ENCODE results near the gene TCF4.

Gene TCF4

GRCh38 chr18:55539240-55539639, 48.8 kb downstream of the TCF4 start:
- DNase-seq, result no peak
- no peaks in the 10 kb centered on the region for H3K9me3 ChIP-seq (ENCODE audit: severe bottlenecking)
- no peak overlapping the region for H3K4me3 ChIP-seq (ENCODE audit: low read depth, low read length)
- no peaks in the 10 kb centered on the region for H3K27me3 ChIP-seq (ENCODE audit: insufficient read depth, low read depth, severe bottlenecking)
- no peak for TF ChIP-seq CTCF (IDR thresholded peaks at IDR 0.05; ENCODE audit: low read depth, low read length)
- no peaks in the 10 kb centered on the region for H3K36me3 ChIP-seq
- H3K27ac ChIP-seq, result no peak overlapping the region

GRCh38 chr18:55534996-55535395, 53.0 kb downstream of the TCF4 start:
- Histone ChIP-seq H3K27me3 (ENCODE audit: insufficient read depth, low read depth, severe bottlenecking) (no peaks in the 10 kb centered on the region), H3K36me3 (no peaks in the 10 kb centered on the region), H3K27ac (no peak overlapping the region), H3K9me3 (ENCODE audit: severe bottlenecking) (no peaks in the 10 kb centered on the region), H3K4me3 (ENCODE audit: low read depth, low read length) (no peak overlapping the region)
- DNase-seq, result no peak
- TF ChIP-seq CTCF (IDR thresholded peaks at IDR 0.05; ENCODE audit: low read depth, low read length), result no peak

- H3K36me3 ChIP-seq, result no peaks in the 10 kb centered on the region
- no peaks in the 10 kb centered on the region for H3K27me3 ChIP-seq (ENCODE audit: insufficient read depth, low read depth, severe bottlenecking)
- DNase-seq, result no peak
- H3K27ac ChIP-seq, result no peak overlapping the region
- H3K4me3 ChIP-seq (ENCODE audit: low read depth, low read length), result no peak overlapping the region
- H3K9me3 ChIP-seq (ENCODE audit: severe bottlenecking), result no peaks in the 10 kb centered on the region
- TF ChIP-seq CTCF (IDR thresholded peaks at IDR 0.05; ENCODE audit: low read depth, low read length), result no peak
These were observed 53.4 kb downstream of the TCF4 start for GRCh38 chr18:55534547-55534946.

- DNase-seq, result no peak
- H3K9me3 ChIP-seq (ENCODE audit: severe bottlenecking), result no peaks in the 10 kb centered on the region
- no peak for TF ChIP-seq CTCF (IDR thresholded peaks at IDR 0.05; ENCODE audit: low read depth, low read length)
- no peaks in the 10 kb centered on the region for H3K36me3 ChIP-seq
- no peak overlapping the region for H3K27ac ChIP-seq
- no peak overlapping the region for H3K4me3 ChIP-seq (ENCODE audit: low read depth, low read length)
- H3K27me3 ChIP-seq (ENCODE audit: insufficient read depth, low read depth, severe bottlenecking), result no peaks in the 10 kb centered on the region
These were observed 57.8 kb downstream of the TCF4 start for GRCh38 chr18:55530166-55530565.

- TF ChIP-seq CTCF (IDR thresholded peaks at IDR 0.05; ENCODE audit: low read depth, low read length), result no peak
- H3K36me3 ChIP-seq, result no peaks in the 10 kb centered on the region
- H3K9me3 ChIP-seq (ENCODE audit: severe bottlenecking), result no peaks in the 10 kb centered on the region
- no peak overlapping the region for H3K4me3 ChIP-seq (ENCODE audit: low read depth, low read length)
- H3K27ac ChIP-seq, result no peak overlapping the region
- H3K27me3 ChIP-seq (ENCODE audit: insufficient read depth, low read depth, severe bottlenecking), result no peaks in the 10 kb centered on the region
- no peak for DNase-seq
These were observed 58.4 kb downstream of the TCF4 start for GRCh38 chr18:55529581-55529980.

GRCh38 chr18:55525845-55526244, 62.1 kb downstream of the TCF4 start:
- Histone ChIP-seq H3K27me3 (ENCODE audit: insufficient read depth, low read depth, severe bottlenecking) (no peaks in the 10 kb centered on the region), H3K4me3 (ENCODE audit: low read depth, low read length) (no peak overlapping the region), H3K27ac (no peak overlapping the region), H3K9me3 (ENCODE audit: severe bottlenecking) (no peaks in the 10 kb centered on the region), H3K36me3 (no peaks in the 10 kb centered on the region)
- no peak for TF ChIP-seq CTCF (IDR thresholded peaks at IDR 0.05; ENCODE audit: low read depth, low read length)
- DNase-seq, result no peak
